ENCODE data around the gene FHIP2A. TPM values are rescaled to one million over a fixed set of nuclear protein-coding genes. Genes with fewer than 3 reads are reported as not detected.

FHIP2A gene
- total and polyA plus RNA-seq, 2 experiments from 2014 or later = 6.7 to 11.8 TPM

DNA sequence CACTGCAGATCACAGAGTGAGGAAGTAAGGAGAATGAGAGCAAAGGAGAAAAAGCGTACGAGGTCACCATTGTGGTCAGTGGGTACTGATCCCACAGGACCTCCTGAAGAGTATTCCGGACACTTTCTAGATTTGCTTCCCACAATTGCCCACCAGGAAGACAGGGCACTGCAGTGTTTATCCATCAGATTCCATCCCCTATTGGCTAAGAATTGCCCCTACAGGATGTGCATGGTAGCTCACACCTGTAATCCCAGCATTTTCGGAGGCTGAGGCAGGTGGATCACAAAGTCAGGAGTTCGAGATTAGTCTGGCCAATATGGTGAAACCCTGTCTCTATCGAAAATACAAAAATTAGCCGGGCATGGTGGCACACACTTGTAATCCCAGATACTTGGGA lies 5.3 kb upstream of the FHIP2A start:
- Mint-ChIP-seq H3K36me3 (ENCODE audit: low read depth) (no peaks in the 10 kb centered on the region), H3K27me3 (ENCODE audit: insufficient read depth, low read depth, poor library complexity) (peaks cover 3% of the 10 kb centered on the region), H3K9me3 (no peaks in the 10 kb centered on the region), H3K4me3 (no peak overlapping the region), H3K27ac (no peak overlapping the region), H3K4me1 (no peaks in the 10 kb centered on the region)
- H3K9me2 ChIP-seq (ENCODE audit: insufficient read depth) = no peaks in the 10 kb centered on the region
- H3K27me3 ChIP-seq (ENCODE audit: insufficient read depth) = no peaks in the 10 kb centered on the region
- DNase-seq (ENCODE audit: low spot score) (peak; percentile 26), ATAC-seq (peak; percentile 52; the same call in 2 of the 3 replicates)
- H3K27ac ChIP-seq (ENCODE audit: low read depth) = no peak overlapping the region
- TF ChIP-seq POLR2AphosphoS5 (IDR thresholded peaks at IDR 0.05; ENCODE audit: low read depth) = no peak
- TF ChIP-seq CREB1 (CRISPR knock-in tag; IDR thresholded peaks at IDR 0.05; ENCODE audit: low read depth) = no peak
- TF ChIP-seq, protein P1, sequence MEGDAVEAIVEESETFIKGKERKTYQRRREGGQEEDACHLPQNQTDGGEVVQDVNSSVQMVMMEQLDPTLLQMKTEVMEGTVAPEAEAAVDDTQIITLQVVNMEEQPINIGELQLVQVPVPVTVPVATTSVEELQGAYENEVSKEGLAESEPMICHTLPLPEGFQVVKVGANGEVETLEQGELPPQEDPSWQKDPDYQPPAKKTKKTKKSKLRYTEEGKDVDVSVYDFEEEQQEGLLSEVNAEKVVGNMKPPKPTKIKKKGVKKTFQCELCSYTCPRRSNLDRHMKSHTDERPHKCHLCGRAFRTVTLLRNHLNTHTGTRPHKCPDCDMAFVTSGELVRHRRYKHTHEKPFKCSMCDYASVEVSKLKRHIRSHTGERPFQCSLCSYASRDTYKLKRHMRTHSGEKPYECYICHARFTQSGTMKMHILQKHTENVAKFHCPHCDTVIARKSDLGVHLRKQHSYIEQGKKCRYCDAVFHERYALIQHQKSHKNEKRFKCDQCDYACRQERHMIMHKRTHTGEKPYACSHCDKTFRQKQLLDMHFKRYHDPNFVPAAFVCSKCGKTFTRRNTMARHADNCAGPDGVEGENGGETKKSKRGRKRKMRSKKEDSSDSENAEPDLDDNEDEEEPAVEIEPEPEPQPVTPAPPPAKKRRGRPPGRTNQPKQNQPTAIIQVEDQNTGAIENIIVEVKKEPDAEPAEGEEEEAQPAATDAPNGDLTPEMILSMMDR (conservative IDR thresholded peaks at IDR 0.05; ENCODE audit: low read depth in 2 of 2) = 0 out of 4 replicates have a peak, but pooled peaks of 1 of the 2 experiments have one; percentile 9
- TF ChIP-seq EZH2phosphoT487 (IDR thresholded peaks at IDR 0.05; ENCODE audit: unreplicated experiment) = no peak
- no peak for TF ChIP-seq NANOG (IDR thresholded peaks at IDR 0.05; ENCODE audit: borderline replicate concordance)
- H3K4me2 ChIP-seq = no peak overlapping the region
- H3K4me3 ChIP-seq = no peak overlapping the region
- H4K20me1 ChIP-seq (replicated peaks; ENCODE audit: insufficient read depth) = no peaks in the 10 kb centered on the region; the same call in 1 of the 2 replicates
- no peaks in the 10 kb centered on the region for H3K4me1 ChIP-seq (ENCODE audit: insufficient read depth)
- no peaks in the 10 kb centered on the region for H3F3A ChIP-seq (replicated peaks; ENCODE audit: low read depth)
- H3K36me3 ChIP-seq (ENCODE audit: insufficient read depth) = no peaks in the 10 kb centered on the region
- no peak overlapping the region for H2AFZ ChIP-seq
- H3K79me2 ChIP-seq (replicated peaks; ENCODE audit: insufficient read depth) = no peaks in the 10 kb centered on the region

DNA sequence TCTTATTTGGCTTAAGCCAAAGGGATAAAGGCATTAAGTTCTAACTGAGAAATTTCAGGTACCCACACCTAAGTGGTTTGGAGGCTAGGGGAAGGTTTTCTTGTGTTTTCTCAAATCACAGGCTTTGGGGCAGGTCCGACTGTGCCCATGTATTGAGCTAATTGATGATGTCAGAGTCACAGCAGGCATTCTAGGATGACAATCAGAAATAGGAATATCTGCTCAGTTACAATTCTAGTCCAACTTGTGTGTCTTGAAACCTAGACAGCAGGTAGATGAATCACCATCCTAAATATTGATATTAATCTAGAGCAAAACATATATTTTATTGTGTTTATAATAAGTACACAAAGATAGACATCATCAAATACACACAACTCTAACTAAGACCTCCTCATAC lies 2.3 kb upstream of the FHIP2A start:
- Histone ChIP-seq H2AFZ (no peak overlapping the region), H3K4me1 (ENCODE audit: insufficient read depth) (peaks cover 5% of the 10 kb centered on the region), H3K79me2 (replicated peaks; ENCODE audit: insufficient read depth) (peaks cover 20% of the 10 kb centered on the region), H3K9me2 (ENCODE audit: insufficient read depth) (no peaks in the 10 kb centered on the region), H3K4me3 (no peak overlapping the region), H3K4me2 (no peak overlapping the region), H3K27me3 (ENCODE audit: insufficient read depth) (no peaks in the 10 kb centered on the region), H3K36me3 (ENCODE audit: insufficient read depth) (no peaks in the 10 kb centered on the region), H3K27ac (ENCODE audit: low read depth) (no peak overlapping the region), H3F3A (replicated peaks; ENCODE audit: low read depth) (no peaks in the 10 kb centered on the region), H4K20me1 (replicated peaks; ENCODE audit: insufficient read depth) (no peaks in the 10 kb centered on the region; the same call in 1 of the 2 replicates)
- Mint-ChIP-seq H3K36me3 (ENCODE audit: low read depth) (no peaks in the 10 kb centered on the region), H3K4me1 (peaks cover 6% of the 10 kb centered on the region; the same call in 2 of the 3 replicates), H3K4me3 (no peak overlapping the region), H3K27ac (no peak overlapping the region), H3K9me3 (no peaks in the 10 kb centered on the region), H3K27me3 (ENCODE audit: insufficient read depth, low read depth, poor library complexity) (peaks cover 7% of the 10 kb centered on the region)
- DNase-seq (ENCODE audit: low spot score) = no peak
- ATAC-seq = no peak
- TF ChIP-seq STAT1 (IDR thresholded peaks at IDR 0.05; ENCODE audit: unreplicated experiment) (no peak), CREB1 (CRISPR knock-in tag; IDR thresholded peaks at IDR 0.05; ENCODE audit: low read depth) (no peak), NANOG (IDR thresholded peaks at IDR 0.05; ENCODE audit: borderline replicate concordance) (no peak), ZNF114 (CRISPR knock-in tag; IDR thresholded peaks at IDR 0.05) (no peak), POLR2AphosphoS5 (IDR thresholded peaks at IDR 0.05; ENCODE audit: low read depth) (no peak), ZNF331 (CRISPR knock-in tag; IDR thresholded peaks at IDR 0.05; ENCODE audit: low read depth) (no peak)
- TF ChIP-seq, protein P2, sequence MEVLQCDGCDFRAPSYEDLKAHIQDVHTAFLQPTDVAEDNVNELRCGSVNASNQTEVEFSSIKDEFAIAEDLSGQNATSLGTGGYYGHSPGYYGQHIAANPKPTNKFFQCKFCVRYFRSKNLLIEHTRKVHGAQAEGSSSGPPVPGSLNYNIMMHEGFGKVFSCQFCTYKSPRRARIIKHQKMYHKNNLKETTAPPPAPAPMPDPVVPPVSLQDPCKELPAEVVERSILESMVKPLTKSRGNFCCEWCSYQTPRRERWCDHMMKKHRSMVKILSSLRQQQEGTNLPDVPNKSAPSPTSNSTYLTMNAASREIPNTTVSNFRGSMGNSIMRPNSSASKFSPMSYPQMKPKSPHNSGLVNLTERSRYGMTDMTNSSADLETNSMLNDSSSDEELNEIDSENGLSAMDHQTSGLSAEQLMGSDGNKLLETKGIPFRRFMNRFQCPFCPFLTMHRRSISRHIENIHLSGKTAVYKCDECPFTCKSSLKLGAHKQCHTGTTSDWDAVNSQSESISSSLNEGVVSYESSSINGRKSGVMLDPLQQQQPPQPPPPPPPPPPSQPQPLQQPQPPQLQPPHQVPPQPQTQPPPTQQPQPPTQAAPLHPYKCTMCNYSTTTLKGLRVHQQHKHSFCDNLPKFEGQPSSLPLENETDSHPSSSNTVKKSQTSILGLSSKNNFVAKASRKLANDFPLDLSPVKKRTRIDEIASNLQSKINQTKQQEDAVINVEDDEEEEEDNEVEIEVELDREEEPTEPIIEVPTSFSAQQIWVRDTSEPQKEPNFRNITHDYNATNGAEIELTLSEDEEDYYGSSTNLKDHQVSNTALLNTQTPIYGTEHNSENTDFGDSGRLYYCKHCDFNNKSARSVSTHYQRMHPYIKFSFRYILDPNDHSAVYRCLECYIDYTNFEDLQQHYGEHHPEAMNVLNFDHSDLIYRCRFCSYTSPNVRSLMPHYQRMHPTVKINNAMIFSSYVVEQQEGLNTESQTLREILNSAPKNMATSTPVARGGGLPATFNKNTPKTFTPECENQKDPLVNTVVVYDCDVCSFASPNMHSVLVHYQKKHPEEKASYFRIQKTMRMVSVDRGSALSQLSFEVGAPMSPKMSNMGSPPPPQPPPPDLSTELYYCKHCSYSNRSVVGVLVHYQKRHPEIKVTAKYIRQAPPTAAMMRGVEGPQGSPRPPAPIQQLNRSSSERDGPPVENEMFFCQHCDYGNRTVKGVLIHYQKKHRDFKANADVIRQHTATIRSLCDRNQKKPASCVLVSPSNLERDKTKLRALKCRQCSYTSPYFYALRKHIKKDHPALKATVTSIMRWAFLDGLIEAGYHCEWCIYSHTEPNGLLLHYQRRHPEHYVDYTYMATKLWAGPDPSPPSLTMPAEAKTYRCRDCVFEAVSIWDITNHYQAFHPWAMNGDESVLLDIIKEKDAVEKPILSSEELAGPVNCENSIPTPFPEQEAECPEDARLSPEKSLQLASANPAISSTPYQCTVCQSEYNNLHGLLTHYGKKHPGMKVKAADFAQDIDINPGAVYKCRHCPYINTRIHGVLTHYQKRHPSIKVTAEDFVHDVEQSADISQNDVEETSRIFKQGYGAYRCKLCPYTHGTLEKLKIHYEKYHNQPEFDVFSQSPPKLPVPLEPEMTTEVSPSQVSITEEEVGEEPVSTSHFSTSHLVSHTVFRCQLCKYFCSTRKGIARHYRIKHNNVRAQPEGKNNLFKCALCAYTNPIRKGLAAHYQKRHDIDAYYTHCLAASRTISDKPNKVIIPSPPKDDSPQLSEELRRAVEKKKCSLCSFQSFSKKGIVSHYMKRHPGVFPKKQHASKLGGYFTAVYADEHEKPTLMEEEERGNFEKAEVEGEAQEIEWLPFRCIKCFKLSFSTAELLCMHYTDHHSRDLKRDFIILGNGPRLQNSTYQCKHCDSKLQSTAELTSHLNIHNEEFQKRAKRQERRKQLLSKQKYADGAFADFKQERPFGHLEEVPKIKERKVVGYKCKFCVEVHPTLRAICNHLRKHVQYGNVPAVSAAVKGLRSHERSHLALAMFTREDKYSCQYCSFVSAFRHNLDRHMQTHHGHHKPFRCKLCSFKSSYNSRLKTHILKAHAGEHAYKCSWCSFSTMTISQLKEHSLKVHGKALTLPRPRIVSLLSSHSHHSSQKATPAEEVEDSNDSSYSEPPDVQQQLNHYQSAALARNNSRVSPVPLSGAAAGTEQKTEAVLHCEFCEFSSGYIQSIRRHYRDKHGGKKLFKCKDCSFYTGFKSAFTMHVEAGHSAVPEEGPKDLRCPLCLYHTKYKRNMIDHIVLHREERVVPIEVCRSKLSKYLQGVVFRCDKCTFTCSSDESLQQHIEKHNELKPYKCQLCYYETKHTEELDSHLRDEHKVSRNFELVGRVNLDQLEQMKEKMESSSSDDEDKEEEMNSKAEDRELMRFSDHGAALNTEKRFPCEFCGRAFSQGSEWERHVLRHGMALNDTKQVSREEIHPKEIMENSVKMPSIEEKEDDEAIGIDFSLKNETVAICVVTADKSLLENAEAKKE (CRISPR knock-in tag; IDR thresholded peaks at IDR 0.05) = no peak
- TF ChIP-seq, protein P3, sequence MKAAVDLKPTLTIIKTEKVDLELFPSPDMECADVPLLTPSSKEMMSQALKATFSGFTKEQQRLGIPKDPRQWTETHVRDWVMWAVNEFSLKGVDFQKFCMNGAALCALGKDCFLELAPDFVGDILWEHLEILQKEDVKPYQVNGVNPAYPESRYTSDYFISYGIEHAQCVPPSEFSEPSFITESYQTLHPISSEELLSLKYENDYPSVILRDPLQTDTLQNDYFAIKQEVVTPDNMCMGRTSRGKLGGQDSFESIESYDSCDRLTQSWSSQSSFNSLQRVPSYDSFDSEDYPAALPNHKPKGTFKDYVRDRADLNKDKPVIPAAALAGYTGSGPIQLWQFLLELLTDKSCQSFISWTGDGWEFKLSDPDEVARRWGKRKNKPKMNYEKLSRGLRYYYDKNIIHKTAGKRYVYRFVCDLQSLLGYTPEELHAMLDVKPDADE (IDR thresholded peaks at IDR 0.05) = no peak
- TF ChIP-seq, protein P1 (conservative IDR thresholded peaks at IDR 0.05; ENCODE audit: low read depth in 2 of 2) = no peak
